GM12878 (cell line): ENCODE results near the gene EMC1. TPM values are rescaled to one million over a fixed set of nuclear protein-coding genes. Genes with fewer than 3 reads are reported as not detected.
A peak's percentile ranks its signal among the peaks of the same experiment; 100 is the strongest.
"Not testable (repeated sequence)": the region's sequence is repeated elsewhere in the genome, so short reads cannot be mapped to it uniquely, and the experiment has no call there.

Source experiments
- ATAC-seq: fragments of 200-7000 bp; cut with Tn5 transposase; 3 replicates; pipeline ENCODE4 v1.9.1; 2020; ENCODE audit warnings: mild to moderate bottlenecking, moderate library complexity
- BruUV-seq: library from RNA; stranded (reverse); fragments of 400-500 nt; replicated peaks from 2 replicates; lab custom pipeline; 2021; lab: Mats Ljungman, UMichigan
- CTCF ChIA-PET: fragments of 300-600 bp; sonication (Branson Sonifier 250); formaldehyde crosslinking; extraction: SDS; loops from one replicate; lab custom pipeline; 2021; ENCODE audit warnings: inconsistent platforms; lab: Yijun Ruan, JAX
- POLR2A ChIA-PET: fragments of 350-600 bp; formaldehyde crosslinking; extraction: SDS; loops from one replicate; lab custom pipeline; 2021; ENCODE audit warnings: inconsistent platforms; lab: Charles Lee
- RAD21 ChIA-PET: fragments of 300-600 bp; sonication (Branson Sonifier 250); formaldehyde crosslinking; loops from one replicate; lab custom pipeline; 2023; ENCODE audit warnings: antibody characterized with exemption; ENCODE audit not compliant: unreplicated experiment; lab: Charles Lee
- SMC1A ChIA-PET: fragments of 300-600 bp; sonication (Branson Sonifier 250); formaldehyde crosslinking; loops from one replicate; lab custom pipeline; 2023; ENCODE audit not compliant: unreplicated experiment, uncharacterized antibody; lab: Charles Lee
- DNase-seq: peaks from one replicate; pipeline ENCODE4 v3.0.0-alpha.2; 2011; ENCODE audit warnings: low read depth, low spot score
- FAIRE-seq: peaks from 3 replicates; lab custom pipeline; 2011; peaks lifted over from hg19 to GRCh38; lab: Jason Lieb, UNC
- H2AFZ ChIP-seq: 2 replicates; pipeline ENCODE4 v1.6.0; 2011; ENCODE audit warnings: low read depth, low read length, control low read depth; ENCODE audit not compliant: control insufficient read depth
- H3K27ac ChIP-seq: 2 replicates; pipeline ENCODE4 v1.5.1; 2011; ENCODE audit warnings: control low read depth; ENCODE audit not compliant: control insufficient read depth, insufficient read depth
- H3K27me3 ChIP-seq, 2 experiments: replicated peaks in 1 of 2; 2 replicates each; pipeline versions ENCODE4 v1.6.0 to v1.6.1; 2011; ENCODE audit warnings: low read length in 1 of 2; ENCODE audit not compliant: control insufficient read depth in 2 of 2, insufficient read depth in 2 of 2
- H3K36me3 ChIP-seq, 2 experiments: 2 replicates each; pipeline ENCODE4 v1.5.1; 2011; ENCODE audit warnings: low read length in 1 of 2; ENCODE audit not compliant: control insufficient read depth in 2 of 2, insufficient read depth in 2 of 2
- H3K4me1 ChIP-seq: 2 replicates; pipeline ENCODE4 v1.6.1; 2011; ENCODE audit warnings: mild to moderate bottlenecking, low read length, moderate library complexity, mixed read lengths; ENCODE audit not compliant: control insufficient read depth, insufficient read depth
- H3K4me2 ChIP-seq: 2 replicates; pipeline ENCODE4 v1.6.0; 2011; ENCODE audit warnings: control low read depth; ENCODE audit not compliant: control insufficient read depth, insufficient read depth
- H3K4me3 ChIP-seq: fragments of 200-600 bp; sonication (generic); 2 replicates; pipeline ENCODE4 v1.5.1; 2016
- H3K79me2 ChIP-seq: 2 replicates; pipeline ENCODE4 v1.6.0; 2011; ENCODE audit warnings: low read length; ENCODE audit not compliant: control insufficient read depth, insufficient read depth
- H3K9ac ChIP-seq: 2 replicates; pipeline ENCODE4 v1.8.0; 2011; ENCODE audit warnings: low read length, control low read depth, mixed read lengths; ENCODE audit not compliant: control insufficient read depth, insufficient read depth
- H3K9me3 ChIP-seq: replicated peaks from 3 replicates; pipeline ENCODE4 v1.5.1; 2011; ENCODE audit warnings: mild to moderate bottlenecking, low read length; ENCODE audit not compliant: control insufficient read depth, insufficient read depth
- H4K20me1 ChIP-seq: 2 replicates; pipeline ENCODE4 v1.6.0; 2011; ENCODE audit not compliant: control insufficient read depth, insufficient read depth
- CTCF ChIP-seq, 3 experiments: IDR thresholded peaks in 2 of 3; conservative IDR thresholded peaks in 1 of 3; 2 replicates each; pipeline ENCODE4 v1.5.1; 2011; ENCODE audit warnings: low read depth in 3 of 3, low read length in 3 of 3, mild to moderate bottlenecking in 3 of 3, control low read depth in 2 of 3, moderate library complexity in 2 of 3, inconsistent platforms in 1 of 3, mixed read lengths in 1 of 3; ENCODE audit not compliant: control insufficient read depth in 2 of 3, insufficient read depth in 1 of 3; ENCODE audit errors: extremely low read depth in 1 of 3
- IKZF2 ChIP-seq, 2 experiments: fragments of 450-650 bp; IDR thresholded peaks; 2 replicates each; pipeline ENCODE4 v1.6.1; 2017; ENCODE audit warnings: mild to moderate bottlenecking in 2 of 2, moderate library complexity in 2 of 2
- WGBS: methylation state at CpG from one replicate; pipeline ENCODE4 v1.1.6; 2016; ENCODE audit warnings: low lambda C conversion rate; ENCODE audit not compliant: insufficient replicate concordance, insufficient coverage; ENCODE audit errors: missing lambda C conversion rate; 5-methylcytosine and 5-hydroxymethylcytosine counted together
- in situ Hi-C: fragments of 300-500 bp; cut with MboI; formaldehyde crosslinking; loops from 9 replicates; pipeline ENCODE4 v1.14.3; 2018; ENCODE audit warnings: mixed read lengths
- intact Hi-C: fragments of 100-400 bp; cut with micrococcal nuclease; formaldehyde crosslinking; loops from one replicate; pipeline ENCODE4 v1.14.2; 2022; ENCODE audit not compliant: unreplicated experiment
- polyA plus RNA-seq, 11 experiments: library from polyadenylated mRNA; depleted of rRNA in 4 of 11; unstranded in 6 of 11; stranded (reverse) in 5 of 11; fragments of >200 nt; fragmentation: Nextera tagmentation in 4 of 11; fragmentation: Illumina TruSeq in 1 of 11; extraction: Ambion mirVana in 4 of 11; extraction: Trizol in 1 of 11; gene quantifications; 1 replicate in 1 of 11; 2 replicates in 10 of 11; pipeline versions ENCODE4 v1.2.1 to v1.2.3, GENCODE V29; 2011 to 2016; ENCODE audit warnings: inconsistent platforms in 2 of 11, missing spikeins in 2 of 11, low read depth in 1 of 11
- total RNA-seq, 4 experiments: library from RNA; depleted of rRNA in 3 of 4; stranded (reverse); fragments of >200 nt in 3 of 4; fragmentation: Illumina TruSeq in 1 of 4; extraction: Trizol in 1 of 4; gene quantifications; 2 replicates each; pipeline versions ENCODE4 v1.2.1 to v1.2.3, GENCODE V29; 2013 to 2021

EMC1 gene
- total and polyA plus RNA-seq, 10 of the 15 experiments (the other 5 are each of a cell fraction or from before 2014, with no cell fraction given): 12.2 to 43.6 (median 20.6) TPM

- intact Hi-C loops, H3K9ac ChIP-seq, DNase-seq, H3K4me2 ChIP-seq, H3K4me3 ChIP-seq, H3K4me1 ChIP-seq, ATAC-seq, RAD21 ChIA-PET, H3K27me3 ChIP-seq, H2AFZ ChIP-seq, H3K27ac ChIP-seq, FAIRE-seq, H3K9me3 ChIP-seq, BruUV-seq, H4K20me1 ChIP-seq, H3K79me2 ChIP-seq: not testable (repeated sequence)
- H3K36me3 ChIP-seq: peaks cover 11 to 42% of the 10 kb centered on the region in 2 experiments
- CTCF ChIA-PET: interaction anchor here (0.6 to 3.0 kb wide), 9 partner anchors 10 to 471 kb away, joined by 3 to 16 read pairs (median 5); no protein-coding TSS in a partner anchor
- POLR2A ChIA-PET: interaction anchor here (0.6 kb wide), 1 partner anchor 51 kb away, joined by 4 read pairs; no protein-coding TSS in a partner anchor
- in situ Hi-C loops: loop anchor here (25.0 kb wide), 1 partner anchor 1582 kb away; no protein-coding TSS in a partner anchor
- SMC1A ChIA-PET: interaction anchor here (0.8 to 2.7 kb wide), 7 partner anchors 10 to 91 kb away, joined by 3 to 10 read pairs (median 4); no protein-coding TSS in a partner anchor
- 77% methylated on average over 8 of the region's 8 CpGs for WGBS
Observed at GRCh38 chr1:19180265-19180657, 71.1 kb downstream of the EMC1 start.

GRCh38 chr1:19179597-19180264, 71.6 kb downstream of the EMC1 start:
- no peak overlapping the region for H3K27ac ChIP-seq
- intact Hi-C loops: loop anchor here (1.0 kb wide), 1 partner anchor 62 kb away; no protein-coding TSS in a partner anchor
- WGBS: 69% methylated on average over 8 of the region's 8 CpGs
- no peaks in the 10 kb centered on the region for H3K79me2 ChIP-seq
- no peak overlapping the region for H3K4me2 ChIP-seq
- CTCF ChIA-PET: interaction anchor here (0.7 to 3.0 kb wide), 12 partner anchors 9 to 474 kb away, joined by 3 to 16 read pairs (median 4); no protein-coding TSS in a partner anchor
- no peak overlapping the region for H3K9ac ChIP-seq
- no peak for TF ChIP-seq IKZF2 (IDR thresholded peaks at IDR 0.05)
- TF ChIP-seq CTCF (IDR thresholded peaks at IDR 0.05 in 2 of 3, conservative IDR thresholded peaks at IDR 0.05 in 1 of 3; ENCODE audit: control insufficient read depth in 2 of 3, extremely low read depth in 1 of 3, insufficient read depth in 1 of 3, low read depth in 3 of 3, low read length in 3 of 3): peak; percentile 15 to 33 (median 32); a peak in 1 of 6 replicates
- DNase-seq: no peak
- H3K9me3 ChIP-seq: no peaks in the 10 kb centered on the region
- SMC1A ChIA-PET: interaction anchor here (0.9 to 2.7 kb wide), 7 partner anchors 10 to 474 kb away, joined by 3 to 10 read pairs (median 3); no protein-coding TSS in a partner anchor
- ATAC-seq: peak; percentile 47; the same call in 2 of the 3 replicates
- RAD21 ChIA-PET: interaction anchor here (1.0 kb wide), 2 partner anchors 15 to 61 kb away, joined by 3 to 8 read pairs; no protein-coding TSS in a partner anchor
- H3K4me1 ChIP-seq: no peaks in the 10 kb centered on the region
- POLR2A ChIA-PET: no interaction called here
- in situ Hi-C loops: loop anchor here (25.0 kb wide), 1 partner anchor 1583 kb away; no protein-coding TSS in a partner anchor
- no peak overlapping the region for H3K4me3 ChIP-seq
- peaks cover 11 to 45% of the 10 kb centered on the region in 2 experiments for H3K36me3 ChIP-seq
- FAIRE-seq: no peak
- H2AFZ ChIP-seq: no peak overlapping the region
- BruUV-seq: no TSS peak
- no peaks in the 10 kb centered on the region for H3K27me3 ChIP-seq
- H4K20me1 ChIP-seq: no peaks in the 10 kb centered on the region
